ENCODE results near the gene PRIM2. TPM values are rescaled to one million over a fixed set of nuclear protein-coding genes. Genes with fewer than 3 reads are reported as not detected.
"Not testable (repeated sequence)": the region's sequence is repeated elsewhere in the genome, so short reads cannot be mapped to it uniquely, and the experiment has no call there.

The PRIM2 gene, protein sequence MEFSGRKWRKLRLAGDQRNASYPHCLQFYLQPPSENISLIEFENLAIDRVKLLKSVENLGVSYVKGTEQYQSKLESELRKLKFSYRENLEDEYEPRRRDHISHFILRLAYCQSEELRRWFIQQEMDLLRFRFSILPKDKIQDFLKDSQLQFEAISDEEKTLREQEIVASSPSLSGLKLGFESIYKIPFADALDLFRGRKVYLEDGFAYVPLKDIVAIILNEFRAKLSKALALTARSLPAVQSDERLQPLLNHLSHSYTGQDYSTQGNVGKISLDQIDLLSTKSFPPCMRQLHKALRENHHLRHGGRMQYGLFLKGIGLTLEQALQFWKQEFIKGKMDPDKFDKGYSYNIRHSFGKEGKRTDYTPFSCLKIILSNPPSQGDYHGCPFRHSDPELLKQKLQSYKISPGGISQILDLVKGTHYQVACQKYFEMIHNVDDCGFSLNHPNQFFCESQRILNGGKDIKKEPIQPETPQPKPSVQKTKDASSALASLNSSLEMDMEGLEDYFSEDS
- total RNA-seq, result 37.3 and 38.5 TPM in 2 replicates

DNA sequence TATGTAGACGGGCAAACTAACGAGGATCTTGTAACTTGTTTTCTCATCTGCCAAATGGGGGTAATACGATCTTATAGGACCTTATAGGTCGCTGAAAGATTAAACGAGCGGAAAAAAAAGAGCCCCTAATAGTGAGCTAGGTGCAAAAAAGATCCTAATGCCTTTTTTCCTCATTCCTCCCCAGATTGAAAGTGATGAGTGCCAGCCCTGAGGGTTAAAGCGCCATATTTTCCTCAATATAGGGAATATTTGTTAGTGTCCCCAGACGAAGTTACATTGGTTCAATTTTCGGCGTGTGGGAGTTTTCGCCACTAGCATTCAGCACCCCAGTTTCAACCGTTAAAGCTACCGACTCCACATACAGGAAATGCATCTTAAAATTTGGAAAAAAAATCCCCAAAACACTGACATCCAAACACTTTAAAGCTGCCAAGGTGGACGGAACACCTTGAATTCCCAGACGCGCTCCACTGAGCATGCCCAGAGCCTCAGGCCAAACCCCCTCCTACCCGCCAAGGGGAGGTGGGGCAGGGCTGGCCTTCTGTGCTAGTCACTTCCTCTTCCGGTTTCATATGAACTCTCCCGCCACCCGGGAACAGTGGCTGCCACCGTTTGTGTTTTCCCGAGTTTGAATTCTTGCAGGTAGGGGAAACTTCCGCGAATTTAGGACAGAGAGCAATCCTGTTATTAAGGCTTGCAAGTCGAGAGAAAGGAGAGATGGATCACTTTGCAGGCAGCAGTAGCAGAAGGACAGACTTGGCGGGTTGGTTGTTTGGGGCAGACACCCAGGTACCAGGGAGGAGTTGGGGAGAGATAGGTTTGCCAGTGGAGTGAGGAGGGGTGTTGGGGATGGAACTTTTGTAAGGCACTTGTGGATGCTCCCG lies at the start of gene PRIM2:
Gene PRIM2 (plus strand): TSS at position 571 of the 884 bp plus-strand sequence. CDS start 816 bp downstream, outside the sequence.
- intact Hi-C loops (cut with micrococcal nuclease), result loop anchor here (1.0 to 2.0 kb wide), 5 partner anchors 49 to 473 kb away; partner anchors contain the start of gene KIAA1586

DNA sequence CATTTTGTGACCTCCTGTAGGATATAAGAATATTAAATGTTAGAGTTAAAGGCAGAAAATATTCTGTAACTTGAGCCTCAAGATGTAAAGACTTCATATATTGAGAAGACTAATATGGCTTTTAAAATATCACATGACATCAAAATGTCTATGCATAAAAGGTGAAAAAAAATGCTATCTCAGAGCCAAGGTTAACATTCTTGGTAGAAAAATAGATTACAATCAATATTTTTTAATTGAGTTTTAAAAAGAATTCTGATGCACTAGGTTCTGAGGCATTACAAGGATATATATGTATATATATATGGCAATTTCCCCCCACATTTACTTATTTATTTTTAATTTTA lies 49.2 kb upstream of the PRIM2 start:
- intact Hi-C loops (cut with micrococcal nuclease), result loop anchor here (2.0 kb wide), 1 partner anchor 49 kb away; the partner anchor contains the start of gene PRIM2

GRCh38 chr6:57274113-57274824 lies 43.2 kb upstream of the PRIM2 start:
- intact Hi-C loops (cut with micrococcal nuclease), result not testable (repeated sequence)

GRCh38 chr6:57275384-57275783 lies 42.0 kb upstream of the PRIM2 start:
- intact Hi-C loops (cut with micrococcal nuclease), result no loop called here

DNA sequence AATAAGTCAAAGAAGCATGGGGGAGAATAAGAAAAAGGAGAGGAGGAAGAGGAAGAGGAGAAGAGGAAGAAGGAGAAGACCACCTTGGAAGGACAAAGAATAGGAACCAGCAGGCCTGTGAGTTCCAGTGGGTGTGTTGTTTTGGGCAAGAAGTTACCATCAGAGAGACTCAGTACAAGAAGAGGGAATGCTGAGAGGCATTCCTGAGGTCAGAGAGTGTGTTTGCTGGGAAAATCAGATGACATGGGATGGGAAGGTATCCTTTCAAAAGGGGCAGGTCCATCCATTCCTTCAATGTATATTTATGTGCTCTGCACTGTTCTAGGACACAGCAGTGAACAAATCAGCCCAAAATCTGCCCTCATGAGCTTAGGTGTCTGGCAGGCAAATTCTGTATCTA lies 40.5 kb upstream of the PRIM2 start:
- intact Hi-C loops (cut with micrococcal nuclease), result no loop called here

DNA sequence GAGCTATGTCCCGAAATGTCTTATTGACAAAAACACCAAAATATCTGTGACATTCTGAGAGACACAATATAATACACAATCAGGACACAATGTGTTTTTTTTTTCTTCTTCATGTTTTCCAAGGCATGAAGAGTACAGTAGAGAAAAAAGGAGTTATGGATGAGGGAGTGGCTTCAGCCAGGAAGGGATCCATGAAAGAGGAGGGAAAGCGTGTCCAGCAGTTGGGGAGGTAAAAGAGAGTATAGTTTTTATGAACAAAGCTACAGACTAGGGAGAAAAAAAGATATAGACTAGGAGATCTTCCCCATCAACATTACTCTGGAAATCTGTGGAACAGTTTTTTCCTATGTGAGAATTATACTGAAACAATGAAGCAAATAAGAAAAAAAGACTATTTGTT lies 38.9 kb upstream of the PRIM2 start:
- intact Hi-C loops (cut with micrococcal nuclease), result no loop called here

DNA sequence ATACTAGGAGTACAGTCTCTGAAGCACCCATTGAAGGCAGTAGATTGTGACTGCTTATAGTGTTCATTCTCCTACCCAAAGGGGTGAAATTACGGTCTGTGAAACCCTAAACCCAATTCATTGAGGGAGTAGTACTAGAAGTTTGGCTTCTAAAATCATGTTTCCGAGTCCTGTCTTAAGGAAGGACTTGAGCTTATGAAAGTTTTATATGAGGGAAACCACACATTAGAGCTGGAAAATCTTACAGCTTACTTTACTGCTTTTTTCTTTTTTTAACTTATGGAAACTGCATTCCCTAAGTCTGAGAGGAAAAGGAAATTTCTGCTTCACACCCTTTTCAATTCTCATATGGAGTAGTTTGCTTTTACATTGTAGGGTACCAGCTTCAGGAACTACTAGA lies 38.4 kb upstream of the PRIM2 start:
- intact Hi-C loops (cut with micrococcal nuclease), result no loop called here

DNA sequence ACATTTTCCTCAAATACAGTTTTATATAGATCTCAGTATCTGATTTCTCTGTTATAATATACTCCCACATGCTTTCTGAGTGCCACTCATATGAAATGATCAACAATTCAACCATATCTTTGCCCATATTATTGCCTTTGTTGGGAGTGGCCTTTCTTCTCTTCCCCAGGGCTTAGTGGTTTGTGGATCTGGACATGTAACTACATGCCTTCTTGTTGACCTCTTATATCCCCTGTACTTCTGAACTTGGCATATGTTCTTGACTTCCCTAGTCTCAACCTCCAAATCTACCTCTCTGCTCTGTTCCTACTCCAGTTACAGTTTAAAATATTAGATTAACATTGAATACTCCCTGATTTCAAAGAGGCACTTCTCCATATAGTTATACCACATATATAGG lies 34.3 kb upstream of the PRIM2 start:
- intact Hi-C loops (cut with micrococcal nuclease), result no loop called here

GRCh38 chr6:57283911-57284455 lies 33.4 kb upstream of the PRIM2 start:
- intact Hi-C loops (cut with micrococcal nuclease), result no loop called here

GRCh38 chr6:57288136-57288535 lies 29.3 kb upstream of the PRIM2 start:
- intact Hi-C loops (cut with micrococcal nuclease), result not testable (repeated sequence)

- intact Hi-C loops (cut with micrococcal nuclease), result not testable (repeated sequence)
Measured at GRCh38 chr6:57293472-57293871, 24.0 kb upstream of the PRIM2 start.

DNA sequence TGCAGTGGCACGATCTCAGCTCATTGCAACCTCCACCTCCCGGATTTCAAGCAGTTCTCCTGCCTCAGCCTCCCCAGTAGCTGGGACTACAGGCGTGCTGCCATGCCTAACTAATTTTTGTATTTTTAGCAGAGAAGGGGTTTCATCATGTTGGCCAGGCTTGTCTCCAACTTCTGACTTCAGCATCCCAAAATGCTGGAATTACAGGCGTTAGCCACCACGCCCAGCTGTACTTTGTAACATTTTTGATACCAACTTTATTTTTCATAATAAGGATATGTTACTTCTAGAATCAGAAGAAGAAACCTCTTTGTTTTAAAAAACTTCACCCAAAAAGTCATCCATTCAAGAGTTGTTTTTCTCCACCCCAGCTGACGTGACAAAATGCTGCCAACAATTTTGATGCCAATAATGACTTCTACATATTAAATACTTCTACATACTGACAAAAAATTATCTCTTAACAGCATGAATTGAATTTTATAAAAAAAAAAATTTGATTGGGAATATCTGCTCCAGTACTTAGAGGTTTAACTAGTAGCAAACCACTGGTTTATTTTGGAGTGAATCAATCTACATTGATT lies 22.5 kb upstream of the PRIM2 start:
- intact Hi-C loops (cut with micrococcal nuclease), result no loop called here

DNA sequence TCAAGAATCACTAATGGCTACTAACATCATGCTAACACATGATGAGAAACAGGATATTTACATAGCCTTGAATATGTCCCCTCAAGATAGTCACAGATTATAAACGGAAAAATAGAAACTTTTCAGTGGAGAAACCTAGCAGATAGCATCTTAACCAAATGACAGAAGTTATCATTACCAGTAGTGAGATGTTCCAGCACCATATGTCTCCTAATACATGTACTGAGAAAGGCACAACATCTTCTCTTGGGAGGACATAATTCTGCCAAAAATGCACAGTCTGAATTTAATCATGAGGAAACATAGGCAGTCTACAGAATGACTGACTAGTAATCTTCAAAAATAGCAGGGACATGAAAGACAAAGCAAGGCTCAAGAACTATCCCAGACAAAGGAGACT lies 19.9 kb upstream of the PRIM2 start:
- intact Hi-C loops (cut with micrococcal nuclease), result no loop called here

DNA sequence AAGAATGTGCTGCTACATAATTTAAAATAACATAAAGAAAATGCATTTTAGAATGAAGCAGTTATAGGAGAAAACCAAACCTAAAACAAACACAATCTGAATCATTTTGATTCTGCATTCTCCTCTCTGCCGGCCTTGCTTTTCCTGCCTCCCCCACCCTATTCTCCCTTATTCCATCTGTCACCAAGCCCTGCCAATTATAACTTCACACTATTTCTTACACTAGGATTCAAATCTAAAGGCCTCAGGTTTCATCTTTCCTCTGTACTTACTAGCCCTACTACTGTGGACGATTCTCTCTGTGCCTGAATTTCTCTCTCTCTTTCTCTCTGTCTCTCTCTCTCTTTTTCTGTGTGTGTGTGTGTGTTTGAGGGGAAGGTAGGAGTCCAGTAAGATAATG lies 18.7 kb upstream of the PRIM2 start:
- intact Hi-C loops (cut with micrococcal nuclease), result no loop called here

DNA sequence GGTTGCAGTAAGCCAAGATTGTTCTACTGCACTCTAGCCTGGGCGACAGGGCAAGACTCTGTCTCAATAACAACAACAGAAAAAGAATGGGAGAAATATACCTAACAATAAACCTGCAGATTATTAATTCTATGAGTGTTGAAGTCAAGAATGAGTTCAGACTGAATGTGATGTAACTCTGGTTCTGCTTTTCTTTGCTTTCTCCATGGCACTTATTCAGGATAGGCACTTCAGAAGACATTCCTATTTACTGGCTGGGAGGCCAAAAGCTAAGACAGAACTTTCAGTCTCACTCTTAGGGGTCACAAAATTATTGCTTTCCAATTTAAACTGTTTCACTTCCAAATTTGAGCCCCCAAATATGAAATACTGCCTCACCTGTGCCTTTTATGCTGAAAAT lies 15.7 kb upstream of the PRIM2 start:
- intact Hi-C loops (cut with micrococcal nuclease), result no loop called here

GRCh38 chr6:57302477-57302876 lies 15.0 kb upstream of the PRIM2 start:
- intact Hi-C loops (cut with micrococcal nuclease), result no loop called here

DNA sequence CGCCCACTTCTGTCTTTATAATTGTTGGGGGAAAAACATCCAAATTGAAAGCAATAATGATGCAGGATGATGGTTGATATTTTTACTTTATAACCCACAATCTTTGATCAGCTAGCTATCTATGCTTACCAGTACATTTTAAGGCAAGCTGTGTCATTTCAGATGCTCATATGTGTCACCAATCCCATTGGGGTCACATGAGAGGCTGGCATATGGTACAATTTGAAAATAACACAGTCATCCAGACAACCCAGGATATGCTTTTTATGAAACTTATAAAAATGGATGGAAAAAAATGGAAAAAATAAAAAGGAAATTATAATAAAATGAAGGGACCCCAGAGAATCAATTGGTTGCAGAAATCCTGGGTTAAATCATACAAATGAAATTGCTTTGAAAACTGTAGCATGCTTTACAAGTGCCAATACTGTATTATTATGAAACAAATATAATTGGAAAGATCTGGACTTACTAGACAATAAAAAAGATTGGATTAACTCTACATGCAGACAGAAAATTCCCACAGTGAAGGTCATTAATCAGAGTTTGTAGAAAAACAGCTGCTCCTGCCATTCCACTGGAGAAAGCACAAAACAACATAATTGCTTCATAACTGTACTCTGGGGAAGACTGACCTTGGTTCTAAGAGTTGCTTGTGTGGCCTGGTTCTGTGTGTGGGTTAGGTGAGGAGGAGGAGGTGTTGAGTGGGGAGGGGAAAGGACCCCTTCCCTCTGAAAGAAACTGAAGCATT lies 13.3 kb upstream of the PRIM2 start:
- intact Hi-C loops (cut with micrococcal nuclease), result no loop called here

- intact Hi-C loops (cut with micrococcal nuclease), result no loop called here
Measured at GRCh38 chr6:57305107-57305506, 12.3 kb upstream of the PRIM2 start.

- intact Hi-C loops (cut with micrococcal nuclease), result no loop called here
Measured at GRCh38 chr6:57305761-57306160, 11.7 kb upstream of the PRIM2 start.

DNA sequence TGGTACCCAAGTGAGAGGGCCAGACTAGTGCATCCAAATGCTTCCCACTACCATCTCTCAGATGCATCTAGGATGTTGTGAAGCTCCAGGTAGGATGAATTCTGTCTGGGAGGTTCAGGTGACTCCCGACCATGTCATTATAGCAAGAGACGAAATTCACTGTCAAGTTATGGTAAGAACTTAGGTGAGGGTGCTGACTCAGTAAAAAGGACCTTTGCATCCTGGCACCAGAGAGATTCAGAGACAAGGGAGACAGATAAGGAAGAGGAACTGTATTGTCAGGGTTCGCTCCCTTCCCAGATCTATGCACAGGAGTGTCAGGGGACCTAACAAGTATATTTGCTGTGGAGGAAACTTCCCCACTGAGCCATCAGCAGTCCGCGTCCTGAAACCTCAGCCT lies 11.2 kb upstream of the PRIM2 start:
- intact Hi-C loops (cut with micrococcal nuclease), result no loop called here

Data from T-helper 2 cell treated with Interferon-gamma antibody and Interleukin-4, amounts not matched to agents 100 ng/mL and 5 ng/mL, for 36 hours (primary cell).